ENCODE data around the gene BMS1. TPM values are rescaled to one million over a fixed set of nuclear protein-coding genes. Genes with fewer than 3 reads are reported as not detected.

Gene BMS1
- total and polyA plus RNA-seq, 2 of the 13 experiments (the other 11 are each of a cell fraction or from before 2014, with no cell fraction given) = 3.9 to 25.2 TPM

DNA sequence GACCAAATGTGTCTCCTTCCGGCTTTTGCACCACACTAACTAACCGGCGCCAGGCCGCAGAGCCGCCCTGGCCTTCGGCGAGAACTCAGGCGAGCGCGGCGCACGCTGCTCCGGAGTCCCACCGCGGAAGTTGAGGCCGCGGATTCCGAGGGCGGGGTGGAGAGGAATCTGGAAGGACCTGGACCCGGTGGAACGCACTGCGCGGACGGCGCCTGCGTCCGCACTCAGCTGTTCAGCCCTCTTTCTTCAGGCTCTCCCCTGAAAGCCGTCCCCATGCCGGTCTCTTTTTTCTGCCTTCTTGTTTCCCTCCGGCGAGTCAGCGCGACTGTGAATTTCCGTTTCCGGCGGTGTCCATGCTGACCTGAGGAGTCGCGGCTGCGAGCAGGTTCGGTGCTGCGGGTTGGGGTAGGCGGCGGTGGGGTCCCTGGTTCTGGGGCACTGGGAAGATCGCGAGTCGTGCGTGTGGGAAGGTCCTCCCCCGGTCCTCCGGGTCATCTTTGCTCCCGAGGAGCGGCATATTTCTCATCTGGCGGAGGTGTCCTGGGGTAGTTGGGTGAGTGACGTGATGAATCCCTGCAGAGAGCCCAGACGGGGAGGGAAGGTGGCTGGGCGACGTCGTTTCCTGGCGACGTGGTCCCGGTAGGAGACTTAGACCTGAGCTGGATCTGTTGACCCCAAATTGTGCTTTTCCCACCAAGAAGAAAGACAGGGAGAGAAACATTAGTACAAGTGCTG lies at the start of gene BMS1 (continued):
- TF ChIP-seq, protein P1, sequence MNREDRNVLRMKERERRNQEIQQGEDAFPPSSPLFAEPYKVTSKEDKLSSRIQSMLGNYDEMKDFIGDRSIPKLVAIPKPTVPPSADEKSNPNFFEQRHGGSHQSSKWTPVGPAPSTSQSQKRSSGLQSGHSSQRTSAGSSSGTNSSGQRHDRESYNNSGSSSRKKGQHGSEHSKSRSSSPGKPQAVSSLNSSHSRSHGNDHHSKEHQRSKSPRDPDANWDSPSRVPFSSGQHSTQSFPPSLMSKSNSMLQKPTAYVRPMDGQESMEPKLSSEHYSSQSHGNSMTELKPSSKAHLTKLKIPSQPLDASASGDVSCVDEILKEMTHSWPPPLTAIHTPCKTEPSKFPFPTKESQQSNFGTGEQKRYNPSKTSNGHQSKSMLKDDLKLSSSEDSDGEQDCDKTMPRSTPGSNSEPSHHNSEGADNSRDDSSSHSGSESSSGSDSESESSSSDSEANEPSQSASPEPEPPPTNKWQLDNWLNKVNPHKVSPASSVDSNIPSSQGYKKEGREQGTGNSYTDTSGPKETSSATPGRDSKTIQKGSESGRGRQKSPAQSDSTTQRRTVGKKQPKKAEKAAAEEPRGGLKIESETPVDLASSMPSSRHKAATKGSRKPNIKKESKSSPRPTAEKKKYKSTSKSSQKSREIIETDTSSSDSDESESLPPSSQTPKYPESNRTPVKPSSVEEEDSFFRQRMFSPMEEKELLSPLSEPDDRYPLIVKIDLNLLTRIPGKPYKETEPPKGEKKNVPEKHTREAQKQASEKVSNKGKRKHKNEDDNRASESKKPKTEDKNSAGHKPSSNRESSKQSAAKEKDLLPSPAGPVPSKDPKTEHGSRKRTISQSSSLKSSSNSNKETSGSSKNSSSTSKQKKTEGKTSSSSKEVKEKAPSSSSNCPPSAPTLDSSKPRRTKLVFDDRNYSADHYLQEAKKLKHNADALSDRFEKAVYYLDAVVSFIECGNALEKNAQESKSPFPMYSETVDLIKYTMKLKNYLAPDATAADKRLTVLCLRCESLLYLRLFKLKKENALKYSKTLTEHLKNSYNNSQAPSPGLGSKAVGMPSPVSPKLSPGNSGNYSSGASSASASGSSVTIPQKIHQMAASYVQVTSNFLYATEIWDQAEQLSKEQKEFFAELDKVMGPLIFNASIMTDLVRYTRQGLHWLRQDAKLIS (CRISPR knock-in tag; IDR thresholded peaks at IDR 0.05) = 0 out of 2 replicates have a peak, but pooled peaks have one; percentile 39
- TF ChIP-seq, protein P2, sequence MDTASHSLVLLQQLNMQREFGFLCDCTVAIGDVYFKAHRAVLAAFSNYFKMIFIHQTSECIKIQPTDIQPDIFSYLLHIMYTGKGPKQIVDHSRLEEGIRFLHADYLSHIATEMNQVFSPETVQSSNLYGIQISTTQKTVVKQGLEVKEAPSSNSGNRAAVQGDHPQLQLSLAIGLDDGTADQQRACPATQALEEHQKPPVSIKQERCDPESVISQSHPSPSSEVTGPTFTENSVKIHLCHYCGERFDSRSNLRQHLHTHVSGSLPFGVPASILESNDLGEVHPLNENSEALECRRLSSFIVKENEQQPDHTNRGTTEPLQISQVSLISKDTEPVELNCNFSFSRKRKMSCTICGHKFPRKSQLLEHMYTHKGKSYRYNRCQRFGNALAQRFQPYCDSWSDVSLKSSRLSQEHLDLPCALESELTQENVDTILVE (CRISPR knock-in tag; IDR thresholded peaks at IDR 0.05) = 0 out of 2 replicates have a peak, but pooled peaks have one; percentile 60
- TF ChIP-seq KLF9 (CRISPR knock-in tag; IDR thresholded peaks at IDR 0.05; ENCODE audit: low read depth) (peak; percentile 81; the same call in 1 of the 2 replicates), MTA1 (CRISPR knock-in tag; IDR thresholded peaks at IDR 0.05; ENCODE audit: borderline replicate concordance) (peak; percentile 90), STAT5B (CRISPR knock-in tag; IDR thresholded peaks at IDR 0.05) (0 out of 2 replicates have a peak, but pooled peaks have one; percentile 67), PHF5A (CRISPR knock-in tag; IDR thresholded peaks at IDR 0.05; ENCODE audit: low read depth, unreplicated experiment) (no peak), LBX2 (CRISPR knock-in tag; IDR thresholded peaks at IDR 0.05; ENCODE audit: borderline replicate concordance) (peak; percentile 92; the same call in 1 of the 2 replicates), MLXIP (CRISPR knock-in tag; IDR thresholded peaks at IDR 0.05; ENCODE audit: borderline replicate concordance) (0 out of 2 replicates have a peak, but pooled peaks have one; percentile 56), HDAC1 (CRISPR knock-in tag; IDR thresholded peaks at IDR 0.05) (peak; percentile 99), ZFX (CRISPR knock-in tag; IDR thresholded peaks at IDR 0.05; ENCODE audit: low read depth) (peak; percentile 99), ZMAT3 (CRISPR knock-in tag; conservative IDR thresholded peaks at IDR 0.05) (peak; percentile 80; the same call in 1 of the 2 replicates), JARID2 (CRISPR knock-in tag; IDR thresholded peaks at IDR 0.05; ENCODE audit: insufficient replicate concordance) (peak; percentile 89), JUN (CRISPR knock-in tag; IDR thresholded peaks at IDR 0.05) (peak; percentile 83), HMG20A (CRISPR knock-in tag; IDR thresholded peaks at IDR 0.05; ENCODE audit: borderline replicate concordance) (peak; percentile 56; the same call in 1 of the 2 replicates), ZNF451 (CRISPR knock-in tag; IDR thresholded peaks at IDR 0.05) (peak; percentile 88), POLR2A (IDR thresholded peaks at IDR 0.05; ENCODE audit: insufficient read depth in 1 of 2, low read depth in 2 of 2, low read length in 2 of 2) (peak; percentile 87), FIP1L1 (IDR thresholded peaks at IDR 0.05; ENCODE audit: borderline replicate concordance, insufficient read depth, low read depth, low read length) (peak; percentile 85; the same call in 1 of the 2 replicates)
- TF ChIP-seq, protein P3, sequence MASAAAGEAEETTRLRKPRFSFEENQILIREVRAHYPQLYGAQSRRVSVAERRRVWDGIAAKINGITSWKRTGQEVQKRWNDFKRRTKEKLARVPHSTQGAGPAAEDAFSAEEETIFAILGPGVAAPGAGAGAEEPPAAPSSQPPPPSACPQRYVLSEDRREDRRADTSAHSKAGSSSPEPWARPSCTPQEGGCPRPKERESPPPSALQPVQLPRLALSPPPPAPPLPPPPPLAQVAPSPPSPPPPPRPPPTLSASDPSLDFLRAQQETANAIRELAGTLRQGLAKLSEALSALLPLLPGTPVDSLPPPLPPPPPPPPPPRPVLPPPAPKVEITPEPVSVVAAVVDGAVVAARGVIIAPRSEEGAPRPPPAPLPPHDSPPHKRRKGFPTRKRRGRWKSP (CRISPR knock-in tag; IDR thresholded peaks at IDR 0.05) = peak; percentile 79
- TF ChIP-seq, protein P4, sequence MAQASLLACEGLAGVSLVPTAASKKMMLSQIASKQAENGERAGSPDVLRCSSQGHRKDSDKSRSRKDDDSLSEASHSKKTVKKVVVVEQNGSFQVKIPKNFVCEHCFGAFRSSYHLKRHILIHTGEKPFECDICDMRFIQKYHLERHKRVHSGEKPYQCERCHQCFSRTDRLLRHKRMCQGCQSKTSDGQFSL (CRISPR knock-in tag; IDR thresholded peaks at IDR 0.05) = no peak; the same call in 1 of the 2 replicates
